Common myeloid progenitor, CD34-positive (primary cell): ENCODE measurements around the gene TMA16.
"Not testable (repeated sequence)": the region's sequence is repeated elsewhere in the genome, so short reads cannot be mapped to it uniquely, and the experiment has no call there.

Source experiments
- CTCF ChIA-PET: fragments of 350-600 bp; sonication (Branson Sonifier 250); formaldehyde crosslinking; loops from one replicate; lab custom pipeline; 2021; ENCODE audit warnings: antibody characterized with exemption; lab: Charles Lee
- POLR2A ChIA-PET: fragments of 350-600 bp; sonication (Branson Sonifier 250); formaldehyde crosslinking; loops from one replicate; lab custom pipeline; 2021; ENCODE audit warnings: antibody characterized with exemption; lab: Charles Lee
- DNase-seq, 3 donors: peaks; one replicate each; pipeline versions ENCODE4 v3.0.0 to v3.0.0-alpha.2; 2013
- H3K27ac ChIP-seq, 2 experiments: 1 replicate in 1 of 2; 2 replicates in 1 of 2; pipeline ENCODE4 v1.7.0; 2013; ENCODE audit warnings: inconsistent platforms in 2 of 2, low read length in 2 of 2, mild to moderate bottlenecking in 2 of 2, low read depth in 1 of 2, moderate library complexity in 1 of 2; ENCODE audit not compliant: severe bottlenecking in 2 of 2, insufficient read depth in 1 of 2, poor library complexity in 1 of 2
- H3K27me3 ChIP-seq, 5 experiments: replicated peaks in 2 of 5; 1 replicate in 3 of 5; 2 replicates in 2 of 5; pipeline versions ENCODE4 v1.6.1 to v1.7.0; 2013; ENCODE audit warnings: low read length in 4 of 5, mild to moderate bottlenecking in 2 of 5, moderate library complexity in 2 of 5, inconsistent platforms in 1 of 5; ENCODE audit not compliant: insufficient read depth in 5 of 5, control insufficient read depth in 4 of 5
- H3K36me3 ChIP-seq, 4 experiments: 1 replicate in 2 of 4; 2 replicates in 2 of 4; pipeline versions ENCODE4 v1.6.1 to v1.7.0; 2013; ENCODE audit warnings: low read length in 3 of 4, control low read depth in 1 of 4, mild to moderate bottlenecking in 1 of 4; ENCODE audit not compliant: control insufficient read depth in 4 of 4, insufficient read depth in 4 of 4
- H3K4me1 ChIP-seq, 4 experiments: 1 replicate in 3 of 4; 2 replicates in 1 of 4; pipeline versions ENCODE4 v1.6.1 to v1.7.1; 2013; ENCODE audit warnings: low read length in 3 of 4, mild to moderate bottlenecking in 3 of 4, control low read depth in 1 of 4, inconsistent platforms in 1 of 4, moderate library complexity in 1 of 4; ENCODE audit not compliant: control insufficient read depth in 4 of 4, insufficient read depth in 4 of 4; ENCODE audit errors: control extremely low read depth in 1 of 4
- H3K4me3 ChIP-seq, 7 experiments: 1 replicate in 4 of 7; 2 replicates in 3 of 7; pipeline versions ENCODE4 v1.5.1 to v1.7.0; 2013; ENCODE audit warnings: mild to moderate bottlenecking in 7 of 7, low read length in 6 of 7, moderate library complexity in 6 of 7, inconsistent platforms in 2 of 7, low read depth in 2 of 7, control low read depth in 1 of 7; ENCODE audit not compliant: insufficient read depth in 4 of 7, control insufficient read depth in 1 of 7; ENCODE audit errors: extremely low read depth in 1 of 7
- H3K9me3 ChIP-seq, 5 experiments: 1 replicate in 4 of 5; 2 replicates in 1 of 5; pipeline versions ENCODE4 v1.6.1 to v1.7.1; 2013; ENCODE audit warnings: low read length in 4 of 5, mild to moderate bottlenecking in 2 of 5, inconsistent platforms in 1 of 5, low read depth in 1 of 5, moderate library complexity in 1 of 5; ENCODE audit not compliant: control insufficient read depth in 4 of 5, insufficient read depth in 2 of 5; ENCODE audit errors: control extremely low read depth in 1 of 5
- WGBS: methylation state at CpG from one replicate; pipeline ENCODE4 v1.1.5; 2013; ENCODE audit not compliant: insufficient coverage; 5-methylcytosine and 5-hydroxymethylcytosine counted together

Gene TMA16

DNA sequence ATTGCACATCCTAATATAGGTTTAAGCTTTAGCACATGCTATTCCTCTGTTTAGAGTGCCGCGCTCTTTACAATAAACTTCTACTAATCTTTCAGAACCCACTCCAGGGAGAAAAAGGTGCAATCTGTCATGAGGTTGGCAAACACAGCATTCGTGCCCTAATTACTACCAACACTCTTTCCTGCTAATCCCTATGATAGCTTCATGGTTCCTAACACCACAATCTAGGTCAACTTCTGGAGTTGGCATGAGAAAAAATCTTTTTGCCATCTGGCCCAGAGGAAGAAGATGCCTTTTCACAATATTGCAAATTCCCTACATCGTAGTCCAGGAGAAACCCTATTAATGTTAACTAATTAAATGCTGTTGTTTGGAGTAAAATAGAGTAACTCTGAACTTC, 39.6 kb downstream of the TMA16 start:
- WGBS = 100% methylated on average over 2 of the region's 4 CpGs
- ChIA-PET CTCF (interaction anchor here (1.9 to 2.1 kb wide), 2 partner anchors 9 to 13 kb away, joined by 5 to 7 read pairs; no protein-coding TSS in a partner anchor), POLR2A (no interaction called here)
- H3K36me3 ChIP-seq = peaks cover 7 to 17% (median 11%) of the 10 kb centered on the region in 4 experiments
- H3K27ac ChIP-seq = no peak overlapping the region
- DNase-seq = no peak
- no peaks in the 10 kb centered on the region for H3K27me3 ChIP-seq
- no peaks in the 10 kb centered on the region for H3K4me1 ChIP-seq
- no peak overlapping the region for H3K4me3 ChIP-seq
- H3K9me3 ChIP-seq = no peaks in the 10 kb centered on the region

DNA sequence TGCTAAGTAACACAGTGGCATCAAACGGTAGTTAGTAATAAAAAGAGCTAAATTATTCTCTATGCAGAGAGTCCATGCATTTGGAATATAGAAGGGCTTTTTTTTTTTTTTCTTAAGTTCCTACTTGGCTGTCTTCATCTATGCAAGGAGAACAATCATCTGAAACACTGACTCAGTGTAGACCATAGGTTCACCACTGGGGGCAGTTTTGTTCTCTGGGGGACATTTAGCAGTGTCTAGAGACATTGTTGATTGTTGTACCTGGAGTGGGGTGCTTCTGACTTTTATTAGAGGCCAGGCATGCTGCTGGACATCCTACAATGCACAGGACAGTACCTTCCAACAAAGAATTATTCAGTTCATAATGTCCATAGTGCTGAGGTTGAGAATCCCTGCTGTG, 41.2 kb downstream of the TMA16 start:
- no peak overlapping the region for H3K4me3 ChIP-seq
- no peaks in the 10 kb centered on the region for H3K9me3 ChIP-seq
- no peaks in the 10 kb centered on the region for H3K27me3 ChIP-seq
- POLR2A ChIA-PET = no interaction called here
- DNase-seq = no peak
- peaks cover 3 to 7% (median 5%) of the 10 kb centered on the region in 4 experiments for H3K36me3 ChIP-seq
- WGBS = 100% methylated on average over 1 of the region's 1 CpG
- CTCF ChIA-PET = interaction anchor here (0.6 to 4.2 kb wide), 3 partner anchors 8 to 23 kb away, joined by 3 to 23 read pairs (median 4); no protein-coding TSS in a partner anchor
- no peak overlapping the region for H3K27ac ChIP-seq
- no peaks in the 10 kb centered on the region for H3K4me1 ChIP-seq

DNA sequence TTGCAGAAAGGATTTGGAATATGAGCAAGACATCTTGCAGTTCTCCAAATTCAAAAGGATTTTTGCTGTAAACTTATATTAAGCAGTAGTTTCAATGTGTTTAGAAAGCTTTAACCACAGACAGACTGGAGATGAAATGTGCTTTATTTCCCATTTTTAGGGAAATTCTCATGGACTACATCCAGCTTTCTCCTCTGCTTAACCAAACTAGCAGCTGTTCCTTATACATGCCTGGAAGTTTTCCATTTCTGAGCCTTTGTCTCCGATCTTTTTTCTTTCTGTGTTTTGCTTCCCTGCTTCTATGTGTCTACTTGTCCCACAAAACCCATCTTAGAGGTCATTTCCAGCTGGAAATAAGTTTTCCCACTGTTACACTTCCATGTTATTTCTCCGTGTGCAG, 41.6 kb downstream of the TMA16 start:
- Histone ChIP-seq H3K9me3 (no peaks in the 10 kb centered on the region), H3K27me3 (no peaks in the 10 kb centered on the region), H3K4me1 (no peaks in the 10 kb centered on the region), H3K36me3 (peaks cover 1 to 7% (median 3%) of the 10 kb centered on the region in 4 experiments), H3K27ac (no peak overlapping the region), H3K4me3 (no peak overlapping the region)
- no peak for DNase-seq
- ChIA-PET POLR2A (no interaction called here), CTCF (interaction anchor here (1.1 to 4.2 kb wide), 2 partner anchors 8 to 12 kb away, joined by 3 to 23 read pairs; no protein-coding TSS in a partner anchor)
- WGBS = 100% methylated on average over 2 of the region's 2 CpGs

GRCh38 chr4:163537114-163537513, 42.6 kb downstream of the TMA16 start:
- H3K9me3 ChIP-seq = no peaks in the 10 kb centered on the region
- ChIA-PET CTCF (interaction anchor here (1.1 to 4.2 kb wide), 3 partner anchors 11 to 18 kb away, joined by 3 to 23 read pairs (median 5); no protein-coding TSS in a partner anchor), POLR2A (no interaction called here)
- no peak for DNase-seq
- H3K4me3 ChIP-seq = no peak overlapping the region
- H3K4me1 ChIP-seq = no peaks in the 10 kb centered on the region
- 100% methylated on average over 1 of the region's 3 CpGs for WGBS
- no peak overlapping the region for H3K27ac ChIP-seq
- H3K36me3 ChIP-seq = peaks cover under 1 to 4% (median 3%) of the 10 kb centered on the region in 4 experiments
- no peaks in the 10 kb centered on the region for H3K27me3 ChIP-seq

GRCh38 chr4:163538820-163539219, 44.3 kb downstream of the TMA16 start:
- H3K27me3 ChIP-seq, H3K4me3 ChIP-seq, H3K36me3 ChIP-seq, H3K4me1 ChIP-seq, H3K9me3 ChIP-seq, DNase-seq, POLR2A ChIA-PET, H3K27ac ChIP-seq: not testable (repeated sequence)
- CTCF ChIA-PET = interaction anchor here (1.2 to 4.2 kb wide), 6 partner anchors 9 to 53 kb away, joined by 3 to 23 read pairs (median 8); no protein-coding TSS in a partner anchor
- 50% methylated on average over 2 of the region's 4 CpGs for WGBS

- 96% methylated on average over 5 of the region's 5 CpGs for WGBS
- H3K27me3 ChIP-seq = no peaks in the 10 kb centered on the region
- CTCF ChIA-PET = interaction anchor here (0.8 to 2.9 kb wide), 6 partner anchors 10 to 56 kb away, joined by 3 to 14 read pairs (median 4); no protein-coding TSS in a partner anchor
- no peak overlapping the region for H3K4me3 ChIP-seq
- peaks cover 0 to 5% (median 0%) of the 10 kb centered on the region in 4 experiments for H3K36me3 ChIP-seq
- DNase-seq = no peak
- no peak overlapping the region for H3K27ac ChIP-seq
- peaks cover 0 to 8% (median 3%) of the 10 kb centered on the region in 4 experiments for H3K4me1 ChIP-seq
- POLR2A ChIA-PET = no interaction called here
- no peaks in the 10 kb centered on the region for H3K9me3 ChIP-seq
Observed at GRCh38 chr4:163540448-163540847, 46.0 kb downstream of the TMA16 start.

DNA sequence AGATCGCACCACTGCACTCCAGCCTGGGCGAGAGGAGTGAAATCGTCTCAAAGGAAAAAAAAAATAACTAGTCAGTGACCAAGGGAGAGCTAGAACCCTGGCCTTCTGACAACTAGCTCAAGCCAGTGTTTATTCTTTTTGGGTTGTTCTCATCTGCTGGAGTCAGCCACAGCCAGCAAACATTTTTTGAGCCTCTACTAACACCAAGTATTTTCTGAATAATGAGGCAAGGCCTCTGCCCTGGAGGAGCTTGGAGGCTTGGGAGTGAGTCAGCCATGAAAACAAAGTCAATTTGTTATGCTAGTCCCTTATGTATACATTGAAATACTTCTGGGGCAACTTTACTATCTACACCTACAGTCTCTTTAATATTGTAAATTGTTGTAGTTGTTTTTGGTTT, 46.5 kb downstream of the TMA16 start:
- CTCF ChIA-PET = interaction anchor here (0.8 to 2.9 kb wide), 3 partner anchors 10 to 55 kb away, joined by 3 to 14 read pairs (median 3); no protein-coding TSS in a partner anchor
- no peak for DNase-seq
- WGBS = 88% methylated on average over 3 of the region's 3 CpGs
- peaks cover 0 to 8% (median 3%) of the 10 kb centered on the region in 4 experiments for H3K4me1 ChIP-seq
- H3K9me3 ChIP-seq = no peaks in the 10 kb centered on the region
- no peak overlapping the region for H3K4me3 ChIP-seq
- no peak overlapping the region for H3K27ac ChIP-seq
- peaks cover 0 to 5% (median 0%) of the 10 kb centered on the region in 4 experiments for H3K36me3 ChIP-seq
- no peaks in the 10 kb centered on the region for H3K27me3 ChIP-seq
- POLR2A ChIA-PET = interaction anchor here (0.7 kb wide), 1 partner anchor 618 kb away, joined by 3 read pairs; no protein-coding TSS in a partner anchor
